ENCODE measurements around the gene EXT2. TPM values are rescaled to one million over a fixed set of nuclear protein-coding genes. Genes with fewer than 3 reads are reported as not detected.

EXT2 gene
- total and polyA plus RNA-seq, 2 experiments from 2014 or later = 15.9 to 48.6 TPM

- H3K9me2 ChIP-seq (ENCODE audit: insufficient read depth) = no peaks in the 10 kb centered on the region
- Mint-ChIP-seq H3K4me3 (no peak overlapping the region), H3K27ac (no peak overlapping the region), H3K27me3 (ENCODE audit: insufficient read depth, low read depth, poor library complexity) (peaks cover 4% of the 10 kb centered on the region), H3K9me3 (no peaks in the 10 kb centered on the region), H3K36me3 (ENCODE audit: low read depth) (no peaks in the 10 kb centered on the region), H3K4me1 (peaks cover 8% of the 10 kb centered on the region)
- H3K36me3 ChIP-seq (ENCODE audit: insufficient read depth) = no peaks in the 10 kb centered on the region
- no peaks in the 10 kb centered on the region for H3K4me1 ChIP-seq (ENCODE audit: insufficient read depth)
- no peak overlapping the region for H2AFZ ChIP-seq
- H3K27ac ChIP-seq (ENCODE audit: low read depth) = no peak overlapping the region
- no peak overlapping the region for H3K4me3 ChIP-seq
- no peaks in the 10 kb centered on the region for H3K79me2 ChIP-seq (replicated peaks; ENCODE audit: insufficient read depth)
- no peak for TF ChIP-seq POLR2AphosphoS5 (IDR thresholded peaks at IDR 0.05; ENCODE audit: low read depth)
- TF ChIP-seq ETS1 (IDR thresholded peaks at IDR 0.05) = no peak
- TF ChIP-seq CREB1 (CRISPR knock-in tag; IDR thresholded peaks at IDR 0.05; ENCODE audit: low read depth) = no peak
- no peak for TF ChIP-seq ZNF114 (CRISPR knock-in tag; IDR thresholded peaks at IDR 0.05)
- no peak for TF ChIP-seq ZNF331 (CRISPR knock-in tag; IDR thresholded peaks at IDR 0.05; ENCODE audit: low read depth)
- H3K27me3 ChIP-seq (ENCODE audit: insufficient read depth) = no peaks in the 10 kb centered on the region
- H3K4me2 ChIP-seq = no peak overlapping the region
- no peak for ATAC-seq
- no peaks in the 10 kb centered on the region; the same call in 1 of the 2 replicates for H4K20me1 ChIP-seq (replicated peaks; ENCODE audit: insufficient read depth)
- no peaks in the 10 kb centered on the region for H3F3A ChIP-seq (replicated peaks; ENCODE audit: low read depth)
- DNase-seq (ENCODE audit: low spot score) = no peak
Observed at GRCh38 chr11:44140372-44140771, 44.9 kb downstream of the EXT2 start.

GRCh38 chr11:44140805-44141204 lies 45.3 kb downstream of the EXT2 start:
- H3K4me3 Mint-ChIP-seq = no peak overlapping the region
- Histone ChIP-seq H2AFZ (no peak overlapping the region), H3K27me3 (ENCODE audit: insufficient read depth) (no peaks in the 10 kb centered on the region), H3K4me3 (no peak overlapping the region), H3K36me3 (ENCODE audit: insufficient read depth) (no peaks in the 10 kb centered on the region), H3K4me1 (ENCODE audit: insufficient read depth) (no peaks in the 10 kb centered on the region), H3K4me2 (no peak overlapping the region), H3K9me2 (ENCODE audit: insufficient read depth) (no peaks in the 10 kb centered on the region), H4K20me1 (replicated peaks; ENCODE audit: insufficient read depth) (no peaks in the 10 kb centered on the region; the same call in 1 of the 2 replicates), H3K27ac (ENCODE audit: low read depth) (no peak overlapping the region), H3K79me2 (replicated peaks; ENCODE audit: insufficient read depth) (no peaks in the 10 kb centered on the region), H3F3A (replicated peaks; ENCODE audit: low read depth) (no peaks in the 10 kb centered on the region)
- no peak overlapping the region for H3K27ac Mint-ChIP-seq
- no peaks in the 10 kb centered on the region for H3K9me3 Mint-ChIP-seq
- ATAC-seq (no peak), DNase-seq (ENCODE audit: low spot score) (no peak)
- no peaks in the 10 kb centered on the region for H3K36me3 Mint-ChIP-seq (ENCODE audit: low read depth)
- peaks cover 4% of the 10 kb centered on the region for H3K27me3 Mint-ChIP-seq (ENCODE audit: insufficient read depth, low read depth, poor library complexity)
- H3K4me1 Mint-ChIP-seq = peaks cover 8% of the 10 kb centered on the region
- TF ChIP-seq JUNB (IDR thresholded peaks at IDR 0.05; ENCODE audit: unreplicated experiment) = no peak
- TF ChIP-seq EZH2phosphoT487 (IDR thresholded peaks at IDR 0.05; ENCODE audit: unreplicated experiment) = no peak
- TF ChIP-seq CTCF (conservative IDR thresholded peaks at IDR 0.05; ENCODE audit: low read depth in 2 of 2) = no peak
- TF ChIP-seq CREB1 (CRISPR knock-in tag; IDR thresholded peaks at IDR 0.05; ENCODE audit: low read depth) = no peak
- TF ChIP-seq REST (IDR thresholded peaks at IDR 0.05; ENCODE audit: unreplicated experiment) = no peak
- TF ChIP-seq ZNF331 (CRISPR knock-in tag; IDR thresholded peaks at IDR 0.05; ENCODE audit: low read depth) = no peak
- TF ChIP-seq EZH2 (IDR thresholded peaks at IDR 0.05; ENCODE audit: low read depth, unreplicated experiment) = no peak
- no peak for TF ChIP-seq STAT1 (IDR thresholded peaks at IDR 0.05; ENCODE audit: unreplicated experiment)
- TF ChIP-seq ZNF114 (CRISPR knock-in tag; IDR thresholded peaks at IDR 0.05) = no peak
- TF ChIP-seq NANOG (IDR thresholded peaks at IDR 0.05; ENCODE audit: borderline replicate concordance) = no peak
- no peak for TF ChIP-seq ETS1 (IDR thresholded peaks at IDR 0.05)
